Skin epidermis (tissue), 12 donors: Measurements from ENCODE around the gene RIPK1.
A peak's percentile ranks its signal among the peaks of the same experiment; 100 is the strongest.
"Not testable (repeated sequence)": the region's sequence is repeated elsewhere in the genome, so short reads cannot be mapped to it uniquely, and the experiment has no call there.

Source experiments
- H3K27ac ChIP-seq, 21 experiments: fragments of 200-600 bp; sonication (generic) in 11 of 21; one replicate each; pipeline ENCODE4 v1.5.0; 2020; ENCODE audit warnings: mild to moderate bottlenecking in 3 of 21, inconsistent platforms in 2 of 21, moderate library complexity in 2 of 21
- H3K4me3 ChIP-seq, 7 experiments: fragments of 200-600 bp; sonication (generic) in 2 of 7; one replicate each; pipeline ENCODE4 v1.5.0; 2020; ENCODE audit warnings: inconsistent platforms in 2 of 7, mild to moderate bottlenecking in 2 of 7, moderate library complexity in 1 of 7

The RIPK1 gene

DNA sequence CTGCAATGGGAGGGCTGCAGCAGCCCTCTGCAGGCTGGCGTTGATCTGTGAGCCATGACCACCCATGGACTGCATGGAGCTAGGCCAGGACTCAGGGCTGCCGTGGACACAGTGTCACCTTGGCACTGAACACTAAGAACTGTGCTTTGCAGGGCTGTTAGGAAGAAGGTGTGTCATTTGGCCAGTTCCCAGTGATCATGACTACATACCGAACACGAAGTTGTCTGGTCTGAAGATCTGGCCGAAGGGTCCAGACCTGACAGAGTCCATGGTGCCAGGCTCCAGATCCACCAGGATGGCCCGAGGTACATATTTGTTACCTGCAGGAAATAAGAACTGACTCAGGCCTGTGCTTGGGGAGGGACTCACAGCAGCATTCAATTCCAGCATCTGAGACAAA, 87.1 kb downstream of the RIPK1 start:
- not testable (repeated sequence) for H3K4me3 ChIP-seq, H3K27ac ChIP-seq

DNA sequence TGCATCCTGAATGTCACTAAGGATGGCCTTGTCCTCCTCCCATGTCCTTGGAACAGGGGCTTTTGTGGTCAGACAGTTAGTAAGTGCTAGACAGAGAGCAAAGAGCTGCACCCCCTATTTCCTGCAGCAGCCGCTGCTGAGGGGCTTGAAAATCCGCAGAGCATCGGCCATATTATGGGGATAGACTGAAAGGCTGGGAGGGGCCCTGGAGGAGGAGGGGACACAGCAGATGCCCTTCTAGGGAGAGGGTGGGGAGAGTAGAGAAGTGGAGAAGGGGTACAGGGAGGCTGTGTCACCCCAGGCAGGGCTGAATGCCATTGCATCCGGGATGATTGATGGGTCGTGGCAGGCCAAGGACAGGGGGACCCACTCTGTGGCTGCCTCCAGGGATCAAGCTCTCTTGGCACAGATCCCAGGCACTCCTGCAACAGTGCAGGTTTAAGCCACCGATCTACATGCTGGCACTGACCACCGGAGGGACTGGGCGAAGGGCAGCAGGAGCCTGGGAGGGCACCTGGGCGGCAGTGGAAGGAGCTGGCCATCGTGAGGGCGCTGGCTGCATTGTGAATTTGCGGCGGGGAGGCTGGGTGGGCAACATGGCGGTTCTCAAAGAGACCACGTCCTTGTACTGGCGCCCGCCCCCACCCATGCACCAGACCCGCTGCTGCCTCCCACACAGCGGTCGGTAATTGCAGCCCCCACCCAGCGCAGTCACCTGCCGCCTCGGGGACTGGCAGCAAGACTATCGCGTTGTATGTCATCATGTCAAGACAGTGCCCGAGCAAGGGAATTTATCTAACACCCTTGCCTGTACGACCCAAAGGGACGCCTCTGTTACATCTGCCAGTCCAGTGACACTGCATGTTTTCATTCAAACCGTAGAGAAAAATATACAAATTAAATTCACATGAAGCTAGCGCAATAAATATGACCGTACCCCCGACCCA, 88.2 kb downstream of the RIPK1 start:
- Histone ChIP-seq H3K4me3 (peak overlapping the region; percentile 78 to 97 (median 93)), H3K27ac (peak overlapping the region; percentile 93 to 100 (median 99))

DNA sequence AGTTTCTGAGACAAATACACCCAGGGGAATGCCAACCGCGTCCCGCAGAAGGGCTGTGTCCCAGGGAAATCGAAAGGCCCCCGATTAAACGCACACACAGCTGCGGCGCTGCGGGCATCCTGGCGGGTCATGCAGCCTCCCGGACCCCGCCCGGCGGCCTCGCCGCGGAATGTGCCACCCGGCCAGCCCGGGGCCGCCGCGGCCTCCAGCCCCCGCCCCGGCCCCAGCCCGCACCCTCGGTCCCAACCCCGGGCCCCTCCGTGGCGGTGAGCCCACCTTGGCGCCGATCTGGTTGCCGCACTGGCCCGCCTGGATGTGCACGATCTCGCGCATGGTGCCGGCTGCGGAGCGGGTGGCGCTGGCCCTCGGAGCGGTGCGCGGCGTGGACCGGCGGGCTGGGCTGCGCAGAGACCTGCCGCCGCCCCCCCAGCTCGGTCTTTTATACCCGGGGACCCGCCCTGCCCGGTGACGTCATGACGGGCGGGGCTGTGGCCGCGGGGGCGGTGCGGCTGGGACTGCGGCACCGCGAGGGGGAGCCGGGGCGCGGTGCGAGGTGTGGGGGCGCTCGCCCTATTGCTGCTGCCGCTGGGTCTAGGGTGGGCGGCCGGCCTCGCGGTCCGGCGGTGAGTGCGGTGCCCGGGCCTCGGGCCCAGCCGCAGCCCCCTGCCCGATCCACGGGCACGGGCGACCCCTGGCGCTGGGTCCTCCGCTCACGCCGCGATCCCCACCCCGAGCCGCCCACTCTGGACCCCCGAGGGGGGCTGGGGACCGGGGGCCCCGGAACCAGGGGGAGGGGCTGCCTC, 89.0 kb downstream of the RIPK1 start, which contains the start of gene TUBB2A:
Gene TUBB2A (minus strand): TSS at position 414 of the 803 bp plus-strand sequence. CDS start 81 bp downstream, at position 333.
- peak within 1 kb of the TSS; percentile 78 to 97 (median 93) for H3K4me3 ChIP-seq
- H3K27ac ChIP-seq: peak within 1 kb of the TSS; percentile 93 to 100 (median 99)

DNA sequence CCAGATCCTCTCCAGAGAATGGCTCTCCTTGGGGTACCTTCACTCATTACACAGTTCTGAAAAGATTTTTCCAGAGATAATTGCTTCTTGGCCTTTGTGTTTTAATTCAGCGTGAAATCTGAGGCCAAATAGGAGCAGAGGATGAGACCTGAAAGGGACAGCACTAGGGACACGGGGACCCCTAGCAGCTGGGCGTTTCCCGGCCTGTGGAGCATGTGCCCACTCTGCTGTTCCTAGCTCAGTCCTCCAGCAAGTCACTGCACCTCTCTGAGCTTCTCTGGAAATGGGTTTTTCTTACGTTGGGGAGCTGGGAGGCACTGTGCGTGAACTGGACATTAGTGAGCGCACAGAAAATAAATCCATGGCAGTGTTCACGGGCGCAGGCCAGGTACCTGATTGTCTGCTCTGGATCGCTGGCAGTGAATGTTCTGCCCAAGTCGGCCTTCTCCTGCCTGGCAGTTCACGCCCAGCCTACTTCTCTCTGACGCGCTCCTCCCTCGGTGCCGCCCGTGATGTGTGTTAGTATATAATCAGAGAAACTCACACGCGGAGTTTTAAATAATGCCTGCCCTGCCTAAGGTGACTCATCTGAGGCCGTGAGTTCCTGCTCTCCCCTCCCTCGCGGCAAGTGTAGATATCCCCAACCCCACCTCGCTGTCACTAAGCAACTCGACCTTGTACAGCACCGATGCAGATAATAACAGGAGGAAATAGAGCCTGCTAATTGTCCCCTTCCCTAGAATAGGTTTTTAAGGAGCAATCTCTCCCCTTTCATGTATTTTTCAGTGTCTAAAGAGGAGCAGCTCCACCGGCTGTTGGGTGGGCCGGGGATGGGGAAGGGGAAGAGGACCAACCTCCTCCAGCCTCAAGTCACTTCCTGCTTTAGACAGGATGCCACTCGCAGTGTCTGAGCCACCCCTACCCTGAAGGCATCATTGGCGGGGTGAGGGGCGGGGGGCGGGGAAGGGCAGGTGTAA, 91.8 kb downstream of the RIPK1 start:
- Histone ChIP-seq H3K27ac (peak overlapping the region in 19 of 21 experiments; percentile 25 to 100 (median 73)), H3K4me3 (no peak overlapping the region)

DNA sequence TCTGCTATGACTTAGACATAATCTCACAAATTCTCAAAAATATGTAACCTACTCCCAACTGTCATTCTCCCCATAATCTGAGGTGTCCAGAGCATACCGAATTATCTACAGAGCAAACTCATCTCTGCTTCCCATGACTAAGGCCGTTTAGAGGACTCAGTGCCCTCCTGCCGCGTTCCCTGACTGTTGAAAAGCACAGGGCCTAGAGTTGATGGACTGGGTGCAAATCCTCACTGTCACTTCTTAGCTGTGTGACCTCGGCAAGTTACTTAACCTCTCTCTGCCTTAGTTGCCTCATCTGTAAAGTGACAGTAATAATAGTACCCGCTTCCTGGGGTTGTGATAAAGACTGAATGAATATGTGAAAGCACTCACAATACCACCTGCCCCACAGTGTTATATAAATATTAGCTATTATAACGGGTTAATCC, 93.8 kb downstream of the RIPK1 start:
- Histone ChIP-seq H3K27ac (peak overlapping the region in 17 of 21 experiments; percentile 87 to 98 (median 94)), H3K4me3 (peak overlapping the region; percentile 38 to 76 (median 65))

DNA sequence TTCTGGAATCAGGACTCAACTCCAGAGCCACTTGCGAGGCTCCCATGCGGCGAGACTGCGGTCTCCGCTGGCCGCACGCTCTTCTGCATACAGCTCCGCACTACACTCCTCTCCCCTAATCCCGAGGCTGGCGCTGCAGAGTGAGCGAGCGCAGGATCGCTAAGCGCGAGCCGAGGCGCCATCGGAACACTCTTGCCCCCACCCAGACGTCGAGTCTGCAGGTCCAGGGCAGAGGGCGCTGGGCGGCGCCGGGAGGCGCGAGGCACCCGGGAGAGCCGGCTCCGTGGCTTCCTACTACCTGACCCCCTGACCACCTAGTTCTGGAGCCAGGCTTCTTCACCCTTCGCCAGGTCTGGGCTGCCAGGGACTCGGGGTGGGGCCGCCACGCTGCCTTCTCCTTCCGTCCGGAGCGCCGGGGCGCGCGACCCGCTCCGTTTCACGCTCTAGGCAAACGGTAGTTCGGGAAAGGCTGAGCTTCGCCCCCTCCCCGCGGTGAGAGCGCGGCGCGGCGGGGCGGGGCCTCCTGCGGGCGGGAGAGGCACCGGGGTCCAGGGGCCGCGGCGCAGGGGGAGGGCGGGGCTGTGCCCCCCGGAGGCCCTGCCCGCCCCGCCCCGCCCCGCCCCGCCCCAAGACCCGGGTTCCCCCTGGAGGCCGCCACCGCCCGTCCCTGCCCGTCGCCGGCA, 94.4 kb downstream of the RIPK1 start:
- Histone ChIP-seq H3K27ac (peak overlapping the region; percentile 60 to 98 (median 93)), H3K4me3 (peak overlapping the region; percentile 38 to 76 (median 65))

DNA sequence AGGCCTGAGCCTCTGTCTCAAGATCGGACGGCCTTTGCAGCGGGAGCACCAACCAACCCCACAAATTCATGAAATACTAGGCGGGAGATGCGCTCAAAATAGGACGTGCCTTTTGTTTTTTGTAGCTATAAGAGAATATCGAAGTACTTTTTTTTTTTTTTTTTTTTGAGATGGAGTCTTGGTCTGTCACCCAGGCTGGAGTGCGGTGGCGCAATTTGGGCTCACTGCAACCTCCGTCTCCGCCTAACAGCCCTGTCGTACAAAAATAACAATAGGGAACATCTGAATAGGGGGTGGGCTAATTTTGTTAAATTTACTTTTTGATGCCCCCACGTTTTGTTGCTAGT, 94.9 kb downstream of the RIPK1 start:
- Histone ChIP-seq H3K27ac (peak overlapping the region in 20 of 21 experiments; percentile 79 to 98 (median 93)), H3K4me3 (peak overlapping the region; percentile 38 to 76 (median 65))

DNA sequence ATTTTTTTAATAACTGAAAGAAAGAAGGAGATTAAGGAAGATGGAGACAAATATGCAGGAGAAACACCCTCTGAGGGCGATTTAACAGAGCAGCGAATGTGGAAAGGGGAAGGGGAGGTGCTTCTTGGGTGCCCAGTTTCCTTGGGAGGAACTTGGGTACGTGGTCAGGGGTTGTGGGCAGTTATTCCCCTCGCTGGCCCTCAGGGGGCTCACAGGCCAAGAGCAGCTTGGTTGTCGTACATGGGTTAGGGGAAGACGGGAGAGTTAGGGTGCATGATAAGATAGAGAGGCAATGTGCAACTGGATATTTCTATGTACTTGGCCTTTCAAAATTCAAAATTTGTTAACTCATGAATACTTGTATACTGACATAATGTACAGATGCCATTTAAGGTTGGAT, 96.1 kb downstream of the RIPK1 start:
- H3K27ac ChIP-seq: no peak overlapping the region
- no peak overlapping the region for H3K4me3 ChIP-seq
